Endothelial cell (in vitro differentiated cells): Measurements from ENCODE around the gene AIFM1. TPM values are rescaled to one million over a fixed set of nuclear protein-coding genes. Genes with fewer than 3 reads are reported as not detected.

Source experiments
- DNase-seq: peaks from one replicate; pipeline ENCODE4 v3.0.0; 2021; ENCODE audit warnings: low spot score
- H3K27ac Mint-ChIP-seq: one replicate; pipeline ENCODE4 v1.8.0; 2021; ENCODE audit warnings: mixed read lengths, inconsistent platforms; ENCODE audit not compliant: unreplicated experiment
- H3K27me3 Mint-ChIP-seq: one replicate; pipeline ENCODE4 v1.8.0; 2021; ENCODE audit warnings: mild to moderate bottlenecking, moderate library complexity, mixed read lengths, inconsistent platforms; ENCODE audit not compliant: unreplicated experiment
- H3K36me3 Mint-ChIP-seq: one replicate; pipeline ENCODE4 v1.8.0; 2021; ENCODE audit warnings: mild to moderate bottlenecking, low read depth, mixed read lengths, inconsistent platforms; ENCODE audit not compliant: unreplicated experiment
- H3K4me1 Mint-ChIP-seq: one replicate; pipeline ENCODE4 v1.8.0; 2021; ENCODE audit warnings: mild to moderate bottlenecking, mixed read lengths, inconsistent platforms; ENCODE audit not compliant: unreplicated experiment
- H3K4me3 Mint-ChIP-seq: one replicate; pipeline ENCODE4 v1.8.0; 2021; ENCODE audit warnings: mild to moderate bottlenecking, mixed read lengths, inconsistent platforms; ENCODE audit not compliant: unreplicated experiment
- H3K9me3 Mint-ChIP-seq: one replicate; pipeline ENCODE4 v1.8.0; 2021; ENCODE audit warnings: mixed read lengths, inconsistent platforms; ENCODE audit not compliant: unreplicated experiment
- total RNA-seq: library from RNA; stranded (reverse); fragmentation: NEBNext Ultra II Directional; extraction: Animal tissue kit (Norgen Biotek cat#: 25700); gene quantifications from one replicate; pipeline ENCODE4 v1.2.1, GENCODE V29; 2021; ENCODE audit not compliant: unreplicated experiment
- TF ChIP-seq, protein P1 (sequence below): fragments of 200-600 bp; sonication (generic); IDR thresholded peaks from one replicate; pipeline ENCODE4 v1.5.0; 2021; ENCODE audit warnings: antibody characterized with exemption; ENCODE audit not compliant: unreplicated experiment

The AIFM1 gene
- total RNA-seq, 1 donor from 2014 or later, result 39.9 TPM

DNA sequence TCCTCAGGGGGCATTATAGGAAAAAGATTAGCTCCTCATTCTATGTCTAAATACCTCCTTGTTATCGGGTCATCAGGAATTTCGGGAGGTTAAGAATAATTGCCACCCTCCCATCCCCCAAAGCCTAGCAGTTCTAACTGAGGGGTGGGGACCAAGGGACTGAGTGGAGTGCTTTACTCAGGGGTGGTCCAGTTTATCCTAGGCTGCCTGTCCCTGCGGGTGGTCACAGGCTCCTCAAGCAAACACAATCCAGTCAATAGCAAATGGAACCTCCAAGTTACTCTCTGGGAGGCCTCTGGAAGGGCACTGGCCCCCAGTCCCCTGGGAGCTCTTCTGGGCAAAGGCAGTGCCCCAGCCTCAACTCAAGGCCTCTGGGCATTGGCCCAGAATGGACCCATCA, 62.0 kb downstream of the AIFM1 start:
- Mint-ChIP-seq H3K4me3 (no peak overlapping the region), H3K27ac (no peak overlapping the region), H3K4me1 (peaks cover 31% of the 10 kb centered on the region), H3K36me3 (peaks cover 6% of the 10 kb centered on the region), H3K9me3 (no peaks in the 10 kb centered on the region), H3K27me3 (peaks cover 5% of the 10 kb centered on the region)
- TF ChIP-seq, protein P1, sequence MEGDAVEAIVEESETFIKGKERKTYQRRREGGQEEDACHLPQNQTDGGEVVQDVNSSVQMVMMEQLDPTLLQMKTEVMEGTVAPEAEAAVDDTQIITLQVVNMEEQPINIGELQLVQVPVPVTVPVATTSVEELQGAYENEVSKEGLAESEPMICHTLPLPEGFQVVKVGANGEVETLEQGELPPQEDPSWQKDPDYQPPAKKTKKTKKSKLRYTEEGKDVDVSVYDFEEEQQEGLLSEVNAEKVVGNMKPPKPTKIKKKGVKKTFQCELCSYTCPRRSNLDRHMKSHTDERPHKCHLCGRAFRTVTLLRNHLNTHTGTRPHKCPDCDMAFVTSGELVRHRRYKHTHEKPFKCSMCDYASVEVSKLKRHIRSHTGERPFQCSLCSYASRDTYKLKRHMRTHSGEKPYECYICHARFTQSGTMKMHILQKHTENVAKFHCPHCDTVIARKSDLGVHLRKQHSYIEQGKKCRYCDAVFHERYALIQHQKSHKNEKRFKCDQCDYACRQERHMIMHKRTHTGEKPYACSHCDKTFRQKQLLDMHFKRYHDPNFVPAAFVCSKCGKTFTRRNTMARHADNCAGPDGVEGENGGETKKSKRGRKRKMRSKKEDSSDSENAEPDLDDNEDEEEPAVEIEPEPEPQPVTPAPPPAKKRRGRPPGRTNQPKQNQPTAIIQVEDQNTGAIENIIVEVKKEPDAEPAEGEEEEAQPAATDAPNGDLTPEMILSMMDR, result no peak
- DNase-seq, result no peak

DNA sequence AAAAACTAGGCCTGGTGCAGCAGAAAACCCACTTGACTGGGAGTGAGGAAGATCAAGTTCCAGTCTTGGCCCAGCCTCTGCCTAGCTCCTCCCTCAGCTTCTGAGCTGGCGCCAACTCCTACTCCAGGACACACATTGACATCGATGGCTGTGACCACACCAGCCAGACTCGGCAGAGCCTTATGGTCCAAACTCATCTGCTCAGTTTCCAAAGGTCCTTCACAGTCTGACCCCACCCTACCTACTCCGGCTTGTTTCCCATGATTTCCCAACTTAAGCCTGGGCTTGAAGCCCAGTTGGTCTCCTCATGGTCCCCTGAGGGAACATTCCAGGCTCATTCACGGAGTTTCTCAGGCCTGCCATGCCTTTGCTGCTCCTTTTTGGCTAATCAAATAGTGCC, 65.5 kb downstream of the AIFM1 start:
- Mint-ChIP-seq H3K27me3 (peaks cover 2% of the 10 kb centered on the region), H3K27ac (no peak overlapping the region), H3K4me1 (peaks cover 23% of the 10 kb centered on the region), H3K9me3 (no peaks in the 10 kb centered on the region), H3K4me3 (no peak overlapping the region), H3K36me3 (peaks cover 6% of the 10 kb centered on the region)
- DNase-seq, result no peak
- TF ChIP-seq, protein P1, result no peak

DNA sequence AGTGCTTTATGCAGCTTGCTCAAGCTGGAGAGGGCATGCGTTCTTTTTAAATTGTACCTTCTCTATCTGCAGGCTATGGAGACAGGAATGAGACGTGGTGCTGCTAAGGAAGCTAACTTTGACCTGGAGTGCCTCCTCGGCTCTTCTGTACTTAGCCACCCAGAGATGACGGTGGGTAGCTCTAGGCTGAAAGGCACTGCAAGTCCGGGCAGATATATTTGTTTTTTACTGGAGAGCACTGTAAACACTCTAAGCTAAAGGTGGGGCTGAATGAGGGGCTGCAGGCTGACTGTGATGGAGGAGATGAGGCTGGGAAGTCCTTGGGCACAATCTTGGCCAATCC, 67.5 kb downstream of the AIFM1 start:
- DNase-seq, result no peak
- H3K27ac Mint-ChIP-seq, result peak overlapping the region; percentile 65
- TF ChIP-seq, protein P1, result no peak
- no peak overlapping the region for H3K4me3 Mint-ChIP-seq
- peaks cover 6% of the 10 kb centered on the region for H3K36me3 Mint-ChIP-seq
- H3K9me3 Mint-ChIP-seq, result no peaks in the 10 kb centered on the region
- peaks cover 11% of the 10 kb centered on the region for H3K4me1 Mint-ChIP-seq
- H3K27me3 Mint-ChIP-seq, result peaks cover 1% of the 10 kb centered on the region

DNA sequence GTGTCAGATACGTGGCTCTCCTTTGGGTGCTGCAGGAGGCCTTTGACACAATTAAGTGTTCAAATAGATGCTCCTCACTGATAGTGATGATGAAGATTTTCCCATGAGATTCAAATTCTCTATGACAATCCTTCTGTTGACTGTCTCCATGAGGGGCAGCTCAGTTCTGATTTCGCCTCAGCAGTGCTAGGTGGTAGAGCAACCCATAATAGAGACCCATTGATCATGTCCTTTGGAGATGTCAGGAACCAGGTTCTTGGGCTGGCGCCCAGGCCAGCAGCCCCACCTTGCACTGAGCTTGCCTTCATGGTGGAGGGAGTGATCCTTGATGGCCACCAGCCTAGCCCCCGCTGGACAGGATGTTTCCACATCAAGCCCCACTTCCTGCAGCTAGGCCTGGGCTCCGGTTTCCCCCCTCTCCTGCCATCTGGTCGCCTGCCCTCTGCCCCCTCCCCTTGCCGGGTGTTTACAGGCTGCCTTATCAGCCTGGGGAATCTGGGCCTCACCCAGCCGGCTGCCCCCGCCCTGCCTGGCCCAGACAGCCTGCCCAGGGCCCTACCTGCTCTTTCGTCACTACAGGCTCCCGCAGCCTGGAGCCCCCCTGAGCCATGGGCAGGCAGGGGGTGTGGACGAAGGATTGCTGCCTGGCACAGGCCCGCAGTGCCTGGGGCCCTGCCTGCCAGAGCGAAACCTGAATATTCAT, 68.0 kb downstream of the AIFM1 start:
- no peaks in the 10 kb centered on the region for H3K9me3 Mint-ChIP-seq
- DNase-seq, result peak; percentile 27
- peaks cover 1% of the 10 kb centered on the region for H3K27me3 Mint-ChIP-seq
- TF ChIP-seq, protein P1, result no peak
- no peak overlapping the region for H3K27ac Mint-ChIP-seq
- no peak overlapping the region for H3K4me3 Mint-ChIP-seq
- peaks cover 8% of the 10 kb centered on the region for H3K4me1 Mint-ChIP-seq
- peaks cover 6% of the 10 kb centered on the region for H3K36me3 Mint-ChIP-seq

DNA sequence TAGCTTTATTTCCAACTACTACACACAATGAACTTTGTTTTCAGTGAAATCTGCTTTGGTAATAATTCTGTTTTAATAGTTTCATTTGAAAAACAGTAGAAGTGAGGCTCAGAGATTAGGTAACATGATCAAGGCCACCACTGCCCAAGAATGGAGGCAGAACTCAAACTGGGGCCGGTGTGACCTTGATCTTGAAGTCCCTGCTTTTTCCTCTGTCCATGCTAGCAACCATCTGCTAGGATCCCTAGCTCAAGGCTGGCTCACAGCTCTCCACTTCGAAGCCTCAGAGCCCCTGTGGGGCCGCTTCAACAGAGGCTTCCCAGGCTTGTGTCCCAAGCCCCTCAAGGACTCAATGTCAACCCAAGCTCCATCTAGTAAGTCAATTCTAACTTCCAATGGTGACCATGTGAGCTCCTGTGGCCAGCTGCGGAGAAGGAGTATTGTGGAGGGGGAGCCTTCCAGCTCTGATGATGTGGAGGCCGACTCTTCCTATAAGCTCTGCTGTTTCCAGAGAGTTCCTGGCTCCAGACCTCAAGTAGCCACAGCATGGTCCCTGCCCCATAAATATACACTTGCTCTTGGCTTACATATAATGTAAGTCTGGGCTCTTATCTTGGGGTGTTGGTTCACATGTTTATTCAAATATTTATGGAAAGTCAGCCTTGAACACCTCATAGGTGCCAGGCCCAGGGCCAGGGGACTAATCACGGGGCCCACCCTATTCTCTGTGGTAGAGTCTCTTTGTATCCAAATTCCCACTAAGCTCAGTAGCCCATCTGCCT, 70.2 kb downstream of the AIFM1 start:
- Mint-ChIP-seq H3K27me3 (peaks cover 5% of the 10 kb centered on the region), H3K9me3 (no peaks in the 10 kb centered on the region), H3K4me1 (peaks cover 20% of the 10 kb centered on the region), H3K27ac (no peak overlapping the region), H3K4me3 (no peak overlapping the region), H3K36me3 (no peaks in the 10 kb centered on the region)
- TF ChIP-seq, protein P1, result no peak
- no peak for DNase-seq
